GM12865 (cell line): ENCODE results near the gene TM9SF2.

Experiments used
- DNase-seq: peaks from one replicate; pipeline ENCODE4 v3.0.0; 2010; ENCODE audit warnings: low read depth
- H3K4me3 ChIP-seq: 2 replicates; pipeline ENCODE4 v1.5.1; 2011; ENCODE audit warnings: mild to moderate bottlenecking, low read depth, low read length, control low read depth
- TF ChIP-seq, protein P1 (sequence below): IDR thresholded peaks from 2 replicates; pipeline ENCODE4 v1.5.1; 2011; ENCODE audit warnings: low read length, control low read depth, low read depth, inconsistent platforms; ENCODE audit not compliant: insufficient read depth; ENCODE audit errors: missing control alignments

Gene TM9SF2

GRCh38 chr13:99465454-99465853 is 35.8 kb upstream of the TM9SF2 start:
- TF ChIP-seq, protein P1, sequence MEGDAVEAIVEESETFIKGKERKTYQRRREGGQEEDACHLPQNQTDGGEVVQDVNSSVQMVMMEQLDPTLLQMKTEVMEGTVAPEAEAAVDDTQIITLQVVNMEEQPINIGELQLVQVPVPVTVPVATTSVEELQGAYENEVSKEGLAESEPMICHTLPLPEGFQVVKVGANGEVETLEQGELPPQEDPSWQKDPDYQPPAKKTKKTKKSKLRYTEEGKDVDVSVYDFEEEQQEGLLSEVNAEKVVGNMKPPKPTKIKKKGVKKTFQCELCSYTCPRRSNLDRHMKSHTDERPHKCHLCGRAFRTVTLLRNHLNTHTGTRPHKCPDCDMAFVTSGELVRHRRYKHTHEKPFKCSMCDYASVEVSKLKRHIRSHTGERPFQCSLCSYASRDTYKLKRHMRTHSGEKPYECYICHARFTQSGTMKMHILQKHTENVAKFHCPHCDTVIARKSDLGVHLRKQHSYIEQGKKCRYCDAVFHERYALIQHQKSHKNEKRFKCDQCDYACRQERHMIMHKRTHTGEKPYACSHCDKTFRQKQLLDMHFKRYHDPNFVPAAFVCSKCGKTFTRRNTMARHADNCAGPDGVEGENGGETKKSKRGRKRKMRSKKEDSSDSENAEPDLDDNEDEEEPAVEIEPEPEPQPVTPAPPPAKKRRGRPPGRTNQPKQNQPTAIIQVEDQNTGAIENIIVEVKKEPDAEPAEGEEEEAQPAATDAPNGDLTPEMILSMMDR = no peak
- DNase-seq = no peak
- H3K4me3 ChIP-seq = no peak overlapping the region

GRCh38 chr13:99467764-99468163 is 33.5 kb upstream of the TM9SF2 start:
- TF ChIP-seq, protein P1 = no peak
- no peak for DNase-seq

GRCh38 chr13:99469041-99469440 is 32.2 kb upstream of the TM9SF2 start:
- DNase-seq = no peak
- H3K4me3 ChIP-seq = no peak overlapping the region
- TF ChIP-seq, protein P1 = no peak

More at GRCh38 chr13:99467764-99468163, 33.5 kb upstream of the TM9SF2 start:
- H3K4me3 ChIP-seq = no peak overlapping the region

DNA sequence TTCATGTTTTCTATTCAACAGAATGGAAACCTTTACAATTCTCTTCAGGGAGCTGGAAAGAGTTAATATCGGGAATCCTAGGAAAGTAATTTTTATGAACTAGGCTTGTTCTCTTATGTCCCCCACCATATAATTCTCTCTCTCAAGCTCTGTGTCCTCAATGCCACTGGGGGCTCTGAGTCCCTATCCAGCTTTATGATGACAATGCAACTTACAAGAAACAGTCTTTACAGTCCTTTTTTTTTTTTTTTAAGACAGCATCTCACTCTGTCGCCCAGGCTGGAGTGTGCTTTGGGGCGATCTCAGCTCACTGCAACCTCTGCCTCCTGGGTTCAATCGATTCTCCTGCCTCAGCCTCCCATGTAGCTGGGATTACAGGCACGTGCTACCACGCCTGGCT is 31.2 kb upstream of the TM9SF2 start:
- H3K4me3 ChIP-seq = no peak overlapping the region
- no peak for DNase-seq
- TF ChIP-seq, protein P1 = no peak

DNA sequence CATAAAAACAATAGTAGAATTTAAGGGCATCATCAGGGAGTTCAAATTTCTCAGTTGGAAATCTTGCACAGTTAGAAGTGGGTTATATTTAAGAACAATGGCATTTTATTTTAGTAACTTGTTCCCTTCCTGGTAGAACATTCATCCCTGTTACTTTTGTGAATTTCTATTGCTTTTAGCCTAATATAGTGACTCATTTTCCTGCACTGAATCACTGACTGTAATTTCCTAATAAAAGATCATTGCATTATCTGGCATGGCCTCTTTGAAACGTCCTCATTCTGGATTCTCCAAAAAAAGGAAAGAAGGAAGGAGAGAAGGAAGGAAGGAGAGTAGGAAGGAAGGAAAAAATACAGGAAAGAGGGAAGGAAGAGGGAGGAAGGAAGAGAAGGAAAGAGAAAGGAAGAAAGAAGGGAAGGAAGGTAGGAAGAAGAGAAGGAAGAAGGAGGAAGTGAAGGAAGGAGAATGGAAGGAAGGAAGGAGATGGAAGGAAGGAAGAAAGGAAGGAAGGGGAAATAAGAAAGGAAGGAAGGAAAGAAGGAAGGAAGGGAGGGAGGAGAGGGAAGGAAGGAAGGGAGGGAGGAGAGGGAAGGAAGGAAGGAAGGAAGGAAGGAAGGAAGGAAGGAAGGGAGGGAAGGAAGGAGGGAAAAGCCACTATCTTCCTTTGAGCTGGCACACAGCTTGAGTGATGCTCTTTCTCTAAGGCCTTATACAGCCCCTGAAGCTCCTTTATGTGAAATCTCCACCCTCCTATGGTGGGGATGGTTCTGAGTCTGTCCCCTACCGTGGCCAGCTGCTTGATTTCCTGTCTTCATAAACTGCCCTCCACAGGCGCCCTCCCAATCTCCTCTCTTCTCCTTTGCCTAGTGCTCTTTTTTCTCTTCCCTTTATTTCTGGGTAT is 29.8 kb upstream of the TM9SF2 start:
- TF ChIP-seq, protein P1 = no peak
- DNase-seq = no peak

DNA sequence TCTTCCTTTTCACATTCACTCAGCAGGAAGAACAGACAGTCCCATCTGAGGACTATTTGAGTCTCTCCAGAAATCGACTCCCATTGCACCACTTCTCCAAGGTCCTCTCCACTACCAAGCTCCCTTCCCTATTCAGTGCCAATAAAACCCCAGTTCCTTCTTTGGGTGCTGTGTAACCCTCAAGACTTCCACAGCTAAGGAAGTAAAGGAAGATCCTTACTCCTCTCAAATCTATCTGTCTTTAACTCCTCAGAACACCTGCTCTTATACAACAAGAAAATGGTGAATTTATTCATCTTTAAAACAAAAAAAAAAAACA is 29.2 kb upstream of the TM9SF2 start:
- TF ChIP-seq, protein P1 = no peak
- no peak for DNase-seq

More for the DNA sequence above, 29.8 kb upstream of the TM9SF2 start:
- no peak overlapping the region for H3K4me3 ChIP-seq

GRCh38 chr13:99473515-99473914 is 27.8 kb upstream of the TM9SF2 start:
- no peak for DNase-seq
- TF ChIP-seq, protein P1 = no peak
- H3K4me3 ChIP-seq = no peak overlapping the region

More for the DNA sequence above, 29.2 kb upstream of the TM9SF2 start:
- no peak overlapping the region for H3K4me3 ChIP-seq
